ENCODE results near the gene B4GALT1.
A peak's percentile ranks its signal among the peaks of the same experiment; 100 is the strongest.

The B4GALT1 gene

DNA sequence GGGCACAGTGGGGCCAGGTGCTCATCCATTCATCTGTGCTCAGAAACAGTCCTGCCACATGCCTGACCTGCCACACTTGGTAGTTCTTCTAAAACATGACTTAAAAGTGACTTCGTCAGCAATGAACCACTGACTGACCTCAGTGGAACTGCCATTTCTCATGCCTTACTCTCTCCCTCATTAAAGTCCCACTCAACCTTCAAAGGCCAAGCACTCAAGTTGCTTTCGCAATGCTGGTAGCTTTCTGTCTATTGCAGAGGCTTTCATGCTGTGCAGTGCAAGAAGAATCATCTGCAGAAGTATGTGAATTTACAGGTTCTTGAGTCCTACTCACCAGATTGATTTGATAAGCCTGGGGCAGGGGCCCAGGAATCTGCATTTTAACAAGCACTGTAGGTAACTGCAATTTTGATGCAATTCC is 23.9 kb downstream of the B4GALT1 start:
- Histone ChIP-seq H3K36me3 (peaks cover 13% of the 10 kb centered on the region; the same call in 1 of the 2 replicates), H4K20me1 (peaks cover 28% of the 10 kb centered on the region; the same call in 1 of the 2 replicates), H3K4me1 (peaks cover 87% of the 10 kb centered on the region), H3K9me3 (no peaks in the 10 kb centered on the region), H3K4me2 (peak overlapping the region; percentile 77), H3K4me3 (no peak overlapping the region), H3K27me3 (no peaks in the 10 kb centered on the region), H3K27ac (peak overlapping the region; percentile 56), H3K9ac (no peak overlapping the region)
- TF ChIP-seq Cebpa-rat (IDR thresholded peaks at IDR 0.05): peak; percentile 77; the same call in 1 of the 2 replicates

DNA sequence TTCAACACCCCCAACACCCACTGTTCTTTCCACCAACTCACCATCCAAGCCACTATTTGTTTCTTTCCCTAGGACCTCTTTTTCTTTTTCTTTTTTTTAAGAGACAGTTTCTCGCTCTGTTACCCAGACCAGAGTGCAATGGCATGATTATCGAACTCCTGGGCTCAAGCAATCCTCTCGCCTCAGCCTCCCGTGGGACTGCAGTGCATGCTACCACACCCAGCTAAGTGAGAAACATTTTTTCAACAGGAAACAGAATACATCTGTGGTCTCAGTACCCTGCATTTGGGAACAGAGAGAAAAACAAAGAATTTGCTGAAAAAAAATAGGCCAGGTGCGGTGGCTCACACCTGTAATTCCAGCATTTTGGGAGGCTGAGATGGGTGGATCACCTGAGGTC is 24.6 kb downstream of the B4GALT1 start:
- H3K9ac ChIP-seq: no peak overlapping the region

DNA sequence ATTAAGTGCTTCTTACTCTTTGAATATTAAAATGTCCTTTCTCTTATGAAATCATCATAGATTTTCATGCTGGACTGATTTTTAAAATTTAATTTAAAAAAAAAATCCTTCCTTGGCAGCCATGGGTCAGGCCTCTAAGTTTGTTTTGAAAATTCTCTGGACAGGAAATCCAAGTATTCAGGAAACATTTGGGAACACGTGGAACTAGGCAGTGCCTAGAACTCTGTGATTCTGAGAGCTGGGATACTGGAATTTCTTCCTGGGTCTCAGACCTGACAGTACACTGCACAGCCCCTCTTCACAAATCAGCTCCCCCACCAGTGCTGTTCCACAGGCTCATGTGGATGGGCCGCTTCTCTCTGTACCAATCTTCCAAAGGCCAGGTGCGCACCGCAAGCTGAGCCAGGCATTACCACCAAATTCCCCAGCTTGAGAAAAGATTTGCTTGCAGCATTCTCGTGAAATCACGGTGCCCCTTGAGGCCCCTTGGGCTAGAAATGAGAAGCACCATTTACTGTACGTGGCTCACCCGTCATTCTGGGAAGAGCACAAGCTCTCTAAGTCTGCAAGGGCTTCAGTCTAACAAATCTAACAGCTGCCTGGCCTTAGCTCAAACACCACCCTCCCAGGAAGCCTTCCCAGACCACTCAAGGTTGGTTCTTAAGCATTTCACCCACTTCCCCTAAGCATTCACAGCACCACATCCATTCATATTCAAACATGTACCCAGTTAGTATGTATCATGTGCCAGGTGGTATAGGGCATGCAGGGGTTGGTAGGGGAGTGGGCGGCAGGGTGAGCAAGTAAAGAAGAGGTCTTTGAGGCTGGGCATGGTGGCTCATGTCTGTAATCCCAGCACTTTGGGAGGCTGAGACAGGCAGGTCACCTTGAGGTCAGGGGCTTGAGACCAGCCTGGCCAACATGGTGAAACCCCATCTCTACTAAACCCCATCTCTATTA is 26.5 kb downstream of the B4GALT1 start:
- H4K20me1 ChIP-seq: peaks cover 21% of the 10 kb centered on the region; the same call in 1 of the 2 replicates
- H3K4me1 ChIP-seq: peaks cover 100% of the 10 kb centered on the region
- H3K9ac ChIP-seq: peak overlapping the region; percentile 35; the same call in 1 of the 2 replicates
- no peaks in the 10 kb centered on the region for H3K36me3 ChIP-seq
- no peak overlapping the region for H3K4me3 ChIP-seq
- TF ChIP-seq Cebpa-rat (IDR thresholded peaks at IDR 0.05): no peak
- peak overlapping the region; percentile 77 for H3K4me2 ChIP-seq
- no peaks in the 10 kb centered on the region for H3K27me3 ChIP-seq
- H3K9me3 ChIP-seq: no peaks in the 10 kb centered on the region
- peak overlapping the region; percentile 47; the same call in 1 of the 2 replicates for H3K27ac ChIP-seq

More for the DNA sequence above, 24.6 kb downstream of the B4GALT1 start:
- Histone ChIP-seq H3K9me3 (no peaks in the 10 kb centered on the region), H3K4me2 (peak overlapping the region; percentile 77), H3K27ac (peak overlapping the region; percentile 56), H3K27me3 (no peaks in the 10 kb centered on the region), H4K20me1 (peaks cover 28% of the 10 kb centered on the region; the same call in 1 of the 2 replicates), H3K4me3 (no peak overlapping the region), H3K4me1 (peaks cover 94% of the 10 kb centered on the region), H3K36me3 (peaks cover 10% of the 10 kb centered on the region; the same call in 1 of the 2 replicates)
- TF ChIP-seq Cebpa-rat (IDR thresholded peaks at IDR 0.05): no peak

DNA sequence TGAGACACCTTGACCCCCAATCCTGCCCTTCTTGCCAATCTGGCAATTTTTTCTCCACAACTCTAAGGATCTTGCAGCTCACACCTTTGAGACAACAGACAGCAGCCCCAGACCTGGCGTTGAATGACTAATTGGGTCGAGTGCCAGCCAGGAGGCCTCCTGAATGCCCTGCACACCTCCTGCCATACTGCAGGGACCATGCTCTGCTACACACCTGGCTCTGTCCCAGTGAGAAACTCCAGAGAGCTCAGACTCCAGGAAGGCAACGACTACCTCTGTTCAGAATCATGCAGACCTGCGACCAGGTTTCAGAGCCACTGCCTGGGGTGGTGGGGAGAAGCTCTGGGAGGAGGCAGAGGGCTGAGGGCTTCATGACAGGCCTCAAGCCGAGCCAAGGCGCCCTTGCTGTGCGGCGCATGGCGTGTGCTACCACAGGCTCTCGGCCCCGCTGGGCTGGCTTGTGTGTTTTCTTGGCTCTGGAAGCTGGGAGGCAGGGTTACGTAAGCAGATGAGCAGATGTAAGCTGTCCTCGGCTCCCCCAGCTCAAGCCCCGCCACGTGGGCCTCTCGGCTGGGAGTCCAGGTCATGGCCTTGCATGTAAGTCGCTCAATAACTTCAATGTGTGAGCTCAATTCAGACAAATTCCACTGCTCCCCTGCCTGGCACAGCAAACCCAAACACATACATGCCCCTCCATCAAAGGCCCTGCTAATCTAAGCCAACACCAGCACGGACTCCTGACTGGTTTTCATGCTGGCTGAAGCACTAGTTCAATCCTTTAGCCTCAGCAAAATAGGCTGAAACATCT is 27.5 kb downstream of the B4GALT1 start:
- Histone ChIP-seq H3K36me3 (no peaks in the 10 kb centered on the region), H3K27me3 (no peaks in the 10 kb centered on the region), H3K27ac (peak overlapping the region; percentile 52), H3K4me3 (no peak overlapping the region), H4K20me1 (peaks cover 20% of the 10 kb centered on the region; the same call in 1 of the 2 replicates), H3K4me1 (peaks cover 100% of the 10 kb centered on the region), H3K4me2 (peak overlapping the region; percentile 90), H3K9me3 (no peaks in the 10 kb centered on the region), H3K9ac (0 out of 2 replicates have a peak overlapping the region, but pooled peaks have one; percentile 13)
- no peak for TF ChIP-seq Cebpa-rat (IDR thresholded peaks at IDR 0.05)

DNA sequence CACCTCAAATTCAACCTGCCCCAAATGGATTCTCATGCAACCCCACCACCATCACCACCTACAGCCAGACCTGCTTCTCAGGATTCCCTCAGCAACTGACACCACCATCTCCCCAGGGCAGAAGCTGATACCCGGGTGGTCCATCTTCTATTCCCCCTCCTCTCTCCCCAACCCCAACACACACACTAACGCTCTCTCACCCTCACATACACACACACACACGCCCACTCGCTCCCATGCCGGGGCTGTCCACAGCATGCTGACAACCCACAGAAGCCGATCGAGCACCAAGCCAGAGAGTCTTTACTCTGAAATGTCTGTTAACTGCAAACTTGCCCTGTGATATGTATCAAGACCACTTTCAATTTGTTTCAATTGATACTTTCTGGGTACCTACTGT is 28.4 kb downstream of the B4GALT1 start:
- Histone ChIP-seq H3K9me3 (no peaks in the 10 kb centered on the region), H3K4me2 (peak overlapping the region; percentile 90), H3K4me3 (no peak overlapping the region), H3K27me3 (no peaks in the 10 kb centered on the region), H3K9ac (no peak overlapping the region), H3K36me3 (peaks cover 4% of the 10 kb centered on the region), H4K20me1 (peaks cover 20% of the 10 kb centered on the region; the same call in 1 of the 2 replicates), H3K4me1 (peaks cover 100% of the 10 kb centered on the region), H3K27ac (peak overlapping the region; percentile 91; the same call in 1 of the 2 replicates)
- no peak for TF ChIP-seq Cebpa-rat (IDR thresholded peaks at IDR 0.05)

DNA sequence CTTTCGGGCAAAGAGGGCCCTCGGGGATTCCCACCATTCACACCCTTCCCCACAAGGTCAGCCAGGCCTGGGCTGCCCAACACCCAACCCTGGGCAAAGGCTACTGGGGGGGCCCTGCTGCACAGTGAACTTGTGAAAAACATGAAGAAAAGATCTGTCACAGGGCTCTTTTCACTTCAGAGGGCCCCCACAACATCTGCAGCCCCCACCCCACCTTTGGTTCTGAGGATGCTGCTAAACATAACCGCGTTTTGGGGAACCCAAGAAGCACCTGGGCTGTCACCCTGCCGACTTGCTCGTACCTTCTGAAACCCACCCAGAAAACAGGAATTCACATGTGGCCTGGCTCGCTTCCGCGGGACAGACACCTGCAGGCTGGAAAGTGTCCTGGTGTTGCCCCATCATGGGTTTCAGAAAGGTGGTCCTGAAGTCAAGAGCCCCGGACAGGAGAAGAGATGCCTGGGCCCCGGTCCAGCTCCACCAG is 29.3 kb downstream of the B4GALT1 start:
- peaks cover 14% of the 10 kb centered on the region; the same call in 1 of the 2 replicates for H4K20me1 ChIP-seq

DNA sequence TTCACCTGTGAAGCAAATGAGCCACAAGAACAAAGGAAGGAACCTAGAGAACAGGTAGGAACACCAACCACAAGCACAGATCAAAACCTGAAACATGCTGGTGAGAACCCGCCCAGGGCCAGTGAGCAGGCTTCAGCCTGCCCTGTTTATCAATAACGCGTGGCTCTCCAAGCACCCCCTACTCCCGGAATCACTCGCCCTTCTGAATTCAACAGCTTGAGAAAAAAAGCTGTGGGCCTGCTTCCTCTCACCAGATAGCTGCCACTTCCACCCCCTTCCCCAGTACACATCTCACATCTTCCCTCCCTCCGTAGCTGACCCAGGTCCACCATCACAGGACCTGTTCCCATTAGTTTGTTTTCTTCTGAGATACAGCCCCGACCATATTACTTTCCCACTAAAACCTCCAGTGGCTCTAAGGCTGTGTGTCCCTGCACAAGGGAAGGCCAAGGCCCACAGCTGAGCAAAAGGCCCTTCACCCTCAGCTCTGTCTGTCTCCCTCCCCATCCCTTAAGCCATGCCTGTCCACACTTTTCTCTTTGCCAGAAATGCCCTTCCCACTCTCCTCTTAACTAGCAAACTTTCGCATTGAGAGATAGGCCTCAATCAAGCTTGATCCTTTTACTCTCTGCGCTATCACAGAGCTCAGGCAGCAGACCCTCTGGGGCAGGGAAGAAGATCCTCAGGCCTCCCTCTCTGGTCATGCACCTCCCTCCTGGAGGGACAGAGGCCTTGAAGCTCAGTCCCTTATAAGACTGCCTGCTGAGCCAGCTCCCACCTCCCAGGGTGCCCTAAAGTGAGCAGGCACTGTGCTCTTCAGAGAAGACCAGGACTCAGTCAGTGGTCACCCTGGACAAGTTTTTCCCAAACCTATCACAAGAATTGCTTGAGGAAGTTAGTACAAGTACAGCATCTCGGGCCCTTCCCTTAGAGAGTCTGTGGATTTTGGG is 30.1 kb downstream of the B4GALT1 start:
- TF ChIP-seq Cebpa-rat (IDR thresholded peaks at IDR 0.05): no peak
- peak overlapping the region; percentile 90 for H3K4me2 ChIP-seq

More for the DNA sequence above, 29.3 kb downstream of the B4GALT1 start:
- Histone ChIP-seq H3K4me3 (no peak overlapping the region), H3K4me1 (peaks cover 97% of the 10 kb centered on the region), H3K9me3 (no peaks in the 10 kb centered on the region), H3K27ac (peak overlapping the region; percentile 91), H3K36me3 (peaks cover 13% of the 10 kb centered on the region), H3K4me2 (peak overlapping the region; percentile 90), H3K9ac (peak overlapping the region; percentile 76; the same call in 1 of the 2 replicates), H3K27me3 (no peaks in the 10 kb centered on the region)
- TF ChIP-seq Cebpa-rat (IDR thresholded peaks at IDR 0.05): no peak

DNA sequence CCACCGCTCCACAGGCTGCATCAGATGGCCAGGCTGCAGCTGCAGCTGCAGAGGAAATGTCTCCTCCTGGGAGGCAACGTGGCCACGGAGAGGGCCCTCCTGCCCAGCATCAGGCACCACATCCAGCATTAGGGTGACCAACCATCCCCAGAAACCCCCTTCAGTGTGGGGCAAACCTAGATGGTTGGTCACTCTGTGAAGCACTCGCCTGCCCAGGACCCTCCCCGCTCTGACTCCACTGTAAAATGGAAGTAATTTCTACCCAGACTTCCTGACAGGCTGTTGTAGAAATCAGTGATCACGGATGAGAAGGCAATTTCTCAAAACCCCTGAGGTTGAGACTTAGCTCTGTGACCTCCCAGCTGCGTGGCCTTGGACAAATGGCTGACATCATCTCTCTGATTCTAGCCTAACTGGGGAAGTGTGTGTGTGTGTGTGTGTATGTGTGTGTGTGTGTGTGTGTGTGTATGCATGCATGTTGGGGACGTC is 31.6 kb downstream of the B4GALT1 start:
- Histone ChIP-seq H3K4me2 (peak overlapping the region; percentile 90), H3K4me3 (peak overlapping the region; percentile 50), H3K9me3 (no peaks in the 10 kb centered on the region), H3K9ac (peak overlapping the region; percentile 76), H3K36me3 (peaks cover 32% of the 10 kb centered on the region), H3K4me1 (peaks cover 89% of the 10 kb centered on the region), H3K27me3 (no peaks in the 10 kb centered on the region), H4K20me1 (peaks cover 10% of the 10 kb centered on the region; the same call in 1 of the 2 replicates), H3K27ac (peak overlapping the region; percentile 91)
- no peak for TF ChIP-seq Cebpa-rat (IDR thresholded peaks at IDR 0.05)

More for the DNA sequence above, 30.1 kb downstream of the B4GALT1 start:
- H3K4me3 ChIP-seq: no peak overlapping the region
- H3K9ac ChIP-seq: peak overlapping the region; percentile 76; the same call in 1 of the 2 replicates
- peaks cover 19% of the 10 kb centered on the region for H3K36me3 ChIP-seq
- peaks cover 92% of the 10 kb centered on the region for H3K4me1 ChIP-seq
- no peaks in the 10 kb centered on the region for H3K9me3 ChIP-seq
- peaks cover 11% of the 10 kb centered on the region; the same call in 1 of the 2 replicates for H4K20me1 ChIP-seq
- no peaks in the 10 kb centered on the region for H3K27me3 ChIP-seq
- peak overlapping the region; percentile 91 for H3K27ac ChIP-seq
